Stimulated activated naive B cell treated with anti-CD40 and anti-IgM and Interleukin-4, amounts not matched to agents 10 μg/mL and 1 μg/mL and 100 μg/mL, for 72 hours (primary cell): ENCODE results near the gene FAM156B.
"Not testable (repeated sequence)": the region's sequence is repeated elsewhere in the genome, so short reads cannot be mapped to it uniquely, and the experiment has no call there.

ENCODE experiments used
- ATAC-seq, 2 donors: fragments of 150-1000 bp; cut with Tn5 transposase; replicated peaks; 2 replicates each; pipeline ENCODE4 v1.10.0; 2021; ENCODE audit warnings: moderate library complexity in 1 of 2
- DNase-seq: peaks from one replicate; pipeline ENCODE4 v3.0.0; 2021
- H3K27ac Mint-ChIP-seq: one replicate; pipeline ENCODE4 v1.8.0; 2022; ENCODE audit warnings: mild to moderate bottlenecking, mixed read lengths
- H3K27me3 Mint-ChIP-seq, 2 donors: one replicate each; pipeline ENCODE4 v1.8.0; 2022; ENCODE audit warnings: mixed read lengths in 2 of 2
- H3K36me3 Mint-ChIP-seq, 2 donors: one replicate each; pipeline ENCODE4 v1.8.0; 2022; ENCODE audit warnings: mixed read lengths in 2 of 2, mild to moderate bottlenecking in 1 of 2
- H3K4me1 Mint-ChIP-seq, 2 donors: one replicate each; pipeline ENCODE4 v1.8.0; 2022; ENCODE audit warnings: mixed read lengths in 2 of 2, mild to moderate bottlenecking in 1 of 2
- H3K4me3 Mint-ChIP-seq, 2 donors: one replicate each; pipeline ENCODE4 v1.8.0; 2022; ENCODE audit warnings: mild to moderate bottlenecking in 2 of 2, mixed read lengths in 2 of 2, moderate library complexity in 1 of 2
- H3K9me3 Mint-ChIP-seq, 2 donors: one replicate each; pipeline ENCODE4 v1.8.0; 2022; ENCODE audit warnings: mixed read lengths in 2 of 2, mild to moderate bottlenecking in 1 of 2

The FAM156B gene

DNA sequence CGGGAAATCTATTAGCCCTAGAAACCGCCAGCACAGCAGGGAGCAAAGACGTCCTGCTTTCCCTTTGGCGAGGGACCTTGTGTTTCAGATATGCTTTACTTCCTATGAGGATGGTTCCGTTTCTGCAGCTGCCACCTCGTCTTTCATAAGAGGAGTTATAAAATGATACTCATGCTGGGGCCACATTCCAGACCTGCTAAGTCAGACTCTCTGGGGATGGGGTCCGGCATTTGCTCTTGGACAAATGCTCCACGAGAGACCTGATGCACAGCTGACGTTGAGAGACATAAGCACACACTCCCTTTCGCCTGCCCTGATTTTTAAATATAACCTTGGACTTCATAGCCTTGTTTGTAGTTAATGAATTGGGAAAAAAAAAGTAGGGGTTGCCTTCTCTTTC lies 44.6 kb downstream of the FAM156B start:
- H3K27me3 Mint-ChIP-seq, H3K27ac Mint-ChIP-seq: not testable (repeated sequence)

GRCh38 chrX:52945838-52946494 lies 48.8 kb downstream of the FAM156B start:
- not testable (repeated sequence) for H3K27ac Mint-ChIP-seq, DNase-seq, H3K9me3 Mint-ChIP-seq, H3K27me3 Mint-ChIP-seq, H3K4me3 Mint-ChIP-seq, H3K4me1 Mint-ChIP-seq, H3K36me3 Mint-ChIP-seq
- ATAC-seq = peak in 1 of 2 donors; percentile 45

More for the DNA sequence above, 44.6 kb downstream of the FAM156B start:
- DNase-seq, H3K4me3 Mint-ChIP-seq, ATAC-seq, H3K4me1 Mint-ChIP-seq, H3K36me3 Mint-ChIP-seq, H3K9me3 Mint-ChIP-seq: not testable (repeated sequence)

DNA sequence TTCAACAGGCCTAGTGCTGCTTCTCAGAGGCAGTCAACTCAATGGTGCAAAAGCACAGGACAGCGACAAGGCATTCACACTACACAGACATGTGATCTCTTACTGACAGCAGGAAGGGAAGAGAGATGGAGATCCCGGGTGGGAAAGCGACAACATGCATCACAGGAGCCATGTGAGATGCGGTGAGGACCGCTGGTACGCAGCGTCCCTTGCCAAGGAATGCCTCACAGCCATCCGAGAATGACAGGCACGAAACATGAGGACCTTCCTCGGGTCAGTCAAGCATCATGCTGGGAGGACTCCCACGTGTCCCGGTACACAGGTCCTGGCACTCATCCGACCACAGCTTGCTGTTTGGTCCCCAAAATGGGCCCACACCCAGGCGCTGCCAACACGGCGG lies 50.4 kb downstream of the FAM156B start:
- ATAC-seq = not testable (repeated sequence)

GRCh38 chrX:52948265-52948664 lies 51.1 kb downstream of the FAM156B start:
- not testable (repeated sequence) for H3K4me3 Mint-ChIP-seq, ATAC-seq, DNase-seq, H3K36me3 Mint-ChIP-seq, H3K9me3 Mint-ChIP-seq, H3K4me1 Mint-ChIP-seq, H3K27me3 Mint-ChIP-seq, H3K27ac Mint-ChIP-seq

More for the DNA sequence above, 50.4 kb downstream of the FAM156B start:
- not testable (repeated sequence) for H3K27ac Mint-ChIP-seq, H3K36me3 Mint-ChIP-seq, H3K9me3 Mint-ChIP-seq, DNase-seq, H3K4me3 Mint-ChIP-seq, H3K4me1 Mint-ChIP-seq, H3K27me3 Mint-ChIP-seq

- not testable (repeated sequence) for H3K4me1 Mint-ChIP-seq, DNase-seq, H3K36me3 Mint-ChIP-seq, H3K27me3 Mint-ChIP-seq, H3K9me3 Mint-ChIP-seq, H3K27ac Mint-ChIP-seq, H3K4me3 Mint-ChIP-seq, ATAC-seq
Measured at GRCh38 chrX:52949325-52949724, 52.2 kb downstream of the FAM156B start.

DNA sequence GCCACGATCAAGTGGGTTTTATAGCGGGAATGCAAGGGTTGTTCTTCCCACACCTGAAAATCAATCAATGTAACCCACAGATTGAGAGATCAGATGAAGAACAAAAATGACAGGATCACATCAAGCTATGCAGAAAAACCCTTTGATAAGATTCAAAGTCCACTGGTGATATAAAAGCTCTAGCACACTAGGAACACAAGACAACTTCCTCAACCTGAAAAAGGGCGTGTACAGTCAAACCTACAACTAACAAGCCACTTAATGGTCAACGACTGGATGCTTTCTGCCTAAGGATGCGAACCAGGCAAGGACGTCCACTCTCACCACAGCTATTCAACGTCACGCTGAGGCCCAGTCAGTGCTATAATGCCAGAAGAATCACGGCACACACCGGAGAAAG lies 52.8 kb downstream of the FAM156B start:
- H3K9me3 Mint-ChIP-seq, H3K36me3 Mint-ChIP-seq, H3K4me3 Mint-ChIP-seq, ATAC-seq, H3K27ac Mint-ChIP-seq, H3K4me1 Mint-ChIP-seq, DNase-seq, H3K27me3 Mint-ChIP-seq: not testable (repeated sequence)
